Spleen (tissue), 11 donors: Measurements from ENCODE around the gene NCK2. TPM values are rescaled to one million over a fixed set of nuclear protein-coding genes. Genes with fewer than 3 reads are reported as not detected.
"Not testable (repeated sequence)": the region's sequence is repeated elsewhere in the genome, so short reads cannot be mapped to it uniquely, and the experiment has no call there.

Experiments used
- DNase-seq: peaks from one replicate; pipeline ENCODE4 v3.0.0-alpha.2; 2020
- H3K27ac ChIP-seq, 8 donors: fragments of 200-600 bp; sonication (generic) in 7 of 8; 1 replicate in 4 of 8; 2 replicates in 4 of 8; pipeline versions ENCODE4 v1.5.0 to v1.8.0; 2016 to 2021; ENCODE audit warnings: inconsistent platforms in 4 of 8, mild to moderate bottlenecking in 4 of 8, moderate library complexity in 1 of 8
- H3K27me3 ChIP-seq, 7 donors: fragments of 200-600 bp; sonication (generic) in 6 of 7; replicated peaks in 1 of 7; 1 replicate in 4 of 7; 2 replicates in 3 of 7; pipeline versions ENCODE4 v1.5.0 to v1.8.0; 2016 to 2021; ENCODE audit warnings: inconsistent platforms in 3 of 7, mild to moderate bottlenecking in 1 of 7
- H3K36me3 ChIP-seq, 6 donors: fragments of 200-600 bp; sonication (generic) in 5 of 6; 1 replicate in 4 of 6; 2 replicates in 2 of 6; pipeline versions ENCODE4 v1.5.0 to v1.8.0; 2016 to 2021; ENCODE audit warnings: inconsistent platforms in 2 of 6
- H3K4me1 ChIP-seq, 6 donors: fragments of 200-600 bp; sonication (generic) in 5 of 6; 1 replicate in 3 of 6; 2 replicates in 3 of 6; pipeline versions ENCODE4 v1.5.0 to v1.8.0; 2016 to 2021; ENCODE audit warnings: inconsistent platforms in 3 of 6
- H3K4me3 ChIP-seq, 8 donors: fragments of 200-600 bp; sonication (generic) in 7 of 8; 1 replicate in 4 of 8; 2 replicates in 4 of 8; pipeline versions ENCODE4 v1.5.0 to v1.8.0; 2016 to 2021; ENCODE audit warnings: inconsistent platforms in 4 of 8, mild to moderate bottlenecking in 4 of 8, moderate library complexity in 2 of 8
- H3K9me3 ChIP-seq, 8 donors: fragments of 200-600 bp; sonication (generic) in 7 of 8; 1 replicate in 4 of 8; 2 replicates in 4 of 8; pipeline versions ENCODE4 v1.5.0 to v1.8.0; 2016 to 2021; ENCODE audit warnings: inconsistent platforms in 4 of 8
- CTCF ChIP-seq, 11 experiments: fragments of 200-600 bp in 7 of 11; fragments of 450-650 bp in 4 of 11; sonication (generic) in 4 of 11; IDR thresholded peaks in 8 of 11; conservative IDR thresholded peaks in 3 of 11; 1 replicate in 7 of 11; 2 replicates in 4 of 11; pipeline versions ENCODE4 v1.4.0 to v1.8.0; 2016 to 2021; ENCODE audit warnings: antibody characterized with exemption in 11 of 11, inconsistent platforms in 4 of 11, mild to moderate bottlenecking in 1 of 11
- POLR2A ChIP-seq, 3 donors: fragments of 450-650 bp; IDR thresholded peaks; one replicate each; pipeline ENCODE4 v1.5.1; 2017; ENCODE audit warnings: antibody characterized with exemption in 3 of 3, mild to moderate bottlenecking in 1 of 3
- POLR2AphosphoS5 ChIP-seq, 3 donors: sonication (generic); formaldehyde crosslinking; IDR thresholded peaks; one replicate each; pipeline ENCODE4 v1.5.1; 2017; ENCODE audit warnings: antibody characterized with exemption in 3 of 3
- WGBS, 5 donors: extraction: QIAGEN DNeasy Blood & Tissue Kit in 3 of 5; methylation state at CpG; one replicate each; pipeline versions ENCODE4 v1.1.5 to v1.1.7; 2013 to 2018; 5-methylcytosine and 5-hydroxymethylcytosine counted together
- intact Hi-C: fragments of 100-400 bp; cut with DNase I; formaldehyde crosslinking; loops from one replicate; pipeline ENCODE4 v1.15.0; 2023; ENCODE audit warnings: low total_unique reads
- polyA plus RNA-seq, 3 donors: library from polyadenylated mRNA; stranded (reverse); fragments of 200-250 nt; gene quantifications; one replicate each; pipeline ENCODE4 v1.2.1, GENCODE V29; 2013
- total RNA-seq, 7 donors: library from RNA; depleted of rRNA in 3 of 7; stranded (reverse); fragments of >200 nt in 3 of 7; fragmentation: NEBNext Ultra II Directional in 4 of 7; extraction: Animal tissue kit (Norgen Biotek cat#: 25700) in 4 of 7; gene quantifications; one replicate each; pipeline versions ENCODE4 v1.1.0 to v1.2.1, GENCODE V29; 2016 to 2021
- donor health status: healthy with polysubstance abuse.
- donor health status: DM: no; HTN: no; CAD: no; lungs with moderate emphysema.
- donor health status: DM: no; HTN: no; CAD: no.
- donor health status: Bipolar disorder and iron deficiency.
- donor health status: healthy.
- donor health status: DM: no; HTN: no; CAD: no.
- donor health status: DM: yes; HTN: yes; CAD: no.

The NCK2 gene
- total and polyA plus RNA-seq, 10 donors, result 21.5 to 106 (median 62.6) TPM

DNA sequence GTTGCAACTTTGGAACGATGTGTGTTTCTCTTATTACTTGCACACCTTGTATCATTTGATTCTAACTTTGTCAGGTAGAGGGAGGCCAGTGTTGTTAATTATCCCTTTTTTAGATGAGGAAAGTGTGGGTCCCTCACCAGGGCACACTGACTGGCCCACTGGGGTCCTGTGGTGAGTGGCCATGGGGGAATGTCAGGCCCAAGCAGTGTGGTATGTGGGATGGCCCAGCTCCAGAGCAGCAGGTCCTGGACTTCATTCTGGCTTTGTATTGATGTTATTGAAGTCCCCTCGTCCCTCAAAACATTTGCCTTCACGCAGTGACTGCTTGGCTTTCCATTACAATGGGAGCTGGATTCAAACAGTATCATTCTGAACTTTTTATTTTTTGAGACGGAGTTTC, 11.7 kb downstream of the NCK2 start:
- TF ChIP-seq POLR2A (IDR thresholded peaks at IDR 0.05) (no peak), POLR2AphosphoS5 (IDR thresholded peaks at IDR 0.05) (no peak), CTCF (IDR thresholded peaks at IDR 0.05 in 8 of 11, conservative IDR thresholded peaks at IDR 0.05 in 3 of 11) (no peak)
- intact Hi-C loops, result no loop called here
- no peaks in the 10 kb centered on the region for H3K9me3 ChIP-seq
- no peaks in the 10 kb centered on the region for H3K27me3 ChIP-seq
- peaks cover 0 to 20% (median 0%) of the 10 kb centered on the region in 6 donors for H3K36me3 ChIP-seq
- H3K4me3 ChIP-seq, result peak overlapping the region in 1 of 8 donors; percentile 3
- no peak for DNase-seq
- peak overlapping the region in 7 of 8 donors; percentile 71 to 85 (median 75) for H3K27ac ChIP-seq
- 82 to 89% (median 86%) methylated on average over 4 of the region's 4 CpGs for WGBS, 5 donors
- peaks cover 46 to 100% (median 89%) of the 10 kb centered on the region in 6 donors for H3K4me1 ChIP-seq

- H3K27me3 ChIP-seq, H3K9me3 ChIP-seq, intact Hi-C loops, DNase-seq, H3K4me3 ChIP-seq: not testable (repeated sequence)
- H3K27ac ChIP-seq, result peak overlapping the region in 7 of 8 donors; percentile 71 to 85 (median 75)
- H3K4me1 ChIP-seq, result peaks cover 45 to 100% (median 89%) of the 10 kb centered on the region in 6 donors
- peaks cover 0 to 16% (median 0%) of the 10 kb centered on the region in 6 donors for H3K36me3 ChIP-seq
- 72 to 85% (median 81%) methylated on average over 10 of the region's 10 CpGs for WGBS, 5 donors
These were observed 12.2 kb downstream of the NCK2 start for GRCh38 chr2:105756865-105757264.

GRCh38 chr2:105757433-105757832, 12.7 kb downstream of the NCK2 start:
- WGBS, 5 donors, result 48 to 68% (median 60%) methylated on average over 4 of the region's 4 CpGs
- H3K4me1 ChIP-seq, result peaks cover 48 to 100% (median 89%) of the 10 kb centered on the region in 6 donors

GRCh38 chr2:105760191-105760590, 15.5 kb downstream of the NCK2 start:
- Histone ChIP-seq H3K36me3 (peaks cover 0 to 16% (median 0%) of the 10 kb centered on the region in 6 donors), H3K4me3 (no peak overlapping the region), H3K27ac (peak overlapping the region in 4 of 8 donors; percentile 43 to 67 (median 60)), H3K9me3 (no peaks in the 10 kb centered on the region), H3K4me1 (peaks cover 36 to 100% (median 88%) of the 10 kb centered on the region in 6 donors), H3K27me3 (no peaks in the 10 kb centered on the region)
- TF ChIP-seq CTCF (IDR thresholded peaks at IDR 0.05 in 8 of 11, conservative IDR thresholded peaks at IDR 0.05 in 3 of 11) (no peak), POLR2A (IDR thresholded peaks at IDR 0.05) (no peak), POLR2AphosphoS5 (IDR thresholded peaks at IDR 0.05) (no peak)
- intact Hi-C loops, result no loop called here
- no peak for DNase-seq
- WGBS, 5 donors, result 76 to 91% (median 84%) methylated on average over 8 of the region's 8 CpGs

More at GRCh38 chr2:105757433-105757832, 12.7 kb downstream of the NCK2 start:
- peak overlapping the region in 6 of 8 donors; percentile 72 to 85 (median 76) for H3K27ac ChIP-seq
- H3K27me3 ChIP-seq, result no peaks in the 10 kb centered on the region
- intact Hi-C loops, result no loop called here
- DNase-seq, result no peak
- H3K36me3 ChIP-seq, result peaks cover 0 to 10% (median 0%) of the 10 kb centered on the region in 6 donors
- no peaks in the 10 kb centered on the region for H3K9me3 ChIP-seq
- no peak overlapping the region for H3K4me3 ChIP-seq
- TF ChIP-seq POLR2A (IDR thresholded peaks at IDR 0.05) (no peak), CTCF (IDR thresholded peaks at IDR 0.05 in 8 of 11, conservative IDR thresholded peaks at IDR 0.05 in 3 of 11) (no peak), POLR2AphosphoS5 (IDR thresholded peaks at IDR 0.05) (no peak)
